Activated CD4-positive, alpha-beta T cell treated with anti-CD3 and anti-CD28 coated beads, Interleukin-2, Interleukin-6, amounts not matched to agents 100 ng/mL and 50 ng/mL, durations not matched to agents 16 hours and 8 hours (primary cell): ENCODE results near the gene NHLRC2.

Source experiments
- DNase-seq: peaks from one replicate; pipeline ENCODE4 v3.0.0-alpha.2; 2020

Gene NHLRC2

DNA sequence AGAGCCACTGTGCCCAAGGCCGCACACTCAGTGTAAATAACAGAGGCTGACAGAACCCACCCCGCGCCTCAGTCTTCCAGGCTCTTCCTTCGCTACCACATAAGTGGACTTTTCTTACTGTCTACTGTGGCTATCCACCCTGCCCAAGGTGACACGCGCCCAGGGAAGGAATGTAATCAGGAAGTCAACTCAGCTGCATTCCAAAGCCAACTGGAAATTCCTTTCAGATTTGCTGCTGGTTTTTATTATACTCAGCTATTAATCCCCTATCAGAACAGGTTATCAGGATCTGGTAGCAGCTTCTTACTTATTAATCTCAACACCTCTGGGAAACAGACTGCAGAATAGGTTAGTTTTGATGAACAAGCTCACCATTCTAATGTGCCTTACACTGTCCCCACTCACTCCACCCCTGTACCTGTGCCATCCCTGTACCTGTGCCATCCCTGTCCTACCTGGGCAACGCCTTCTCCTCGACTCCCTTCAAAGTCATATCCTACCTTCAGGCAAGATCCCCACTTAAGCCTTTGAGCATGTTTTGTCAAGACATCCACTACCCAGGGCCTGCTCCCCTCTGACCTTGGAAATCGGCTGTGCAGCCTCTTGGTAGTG, 90.7 kb downstream of the NHLRC2 start:
- DNase-seq, result no peak

GRCh38 chr10:113945687-113946085, 91.2 kb downstream of the NHLRC2 start:
- no peak for DNase-seq

GRCh38 chr10:113947184-113948041, 93.0 kb downstream of the NHLRC2 start:
- peak; percentile 9 for DNase-seq

DNA sequence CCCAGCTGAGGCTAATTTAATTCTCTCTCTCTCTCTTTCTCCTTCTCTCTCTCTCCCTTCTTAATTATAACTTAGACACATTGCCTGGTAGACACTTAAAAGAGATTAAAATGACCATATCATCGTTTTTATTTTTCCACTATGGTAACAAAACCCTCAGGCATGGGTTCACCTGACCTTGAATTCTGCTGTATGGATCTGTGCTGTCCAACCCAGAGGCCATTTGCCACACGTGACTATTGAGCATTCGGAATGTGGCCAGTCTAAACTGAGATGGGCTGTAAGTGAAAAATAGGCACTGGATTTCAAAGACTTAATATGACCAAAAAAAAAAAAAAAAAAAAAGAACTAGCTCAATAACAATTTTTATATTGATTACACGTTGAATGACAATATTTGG, 93.6 kb downstream of the NHLRC2 start:
- no peak for DNase-seq

DNA sequence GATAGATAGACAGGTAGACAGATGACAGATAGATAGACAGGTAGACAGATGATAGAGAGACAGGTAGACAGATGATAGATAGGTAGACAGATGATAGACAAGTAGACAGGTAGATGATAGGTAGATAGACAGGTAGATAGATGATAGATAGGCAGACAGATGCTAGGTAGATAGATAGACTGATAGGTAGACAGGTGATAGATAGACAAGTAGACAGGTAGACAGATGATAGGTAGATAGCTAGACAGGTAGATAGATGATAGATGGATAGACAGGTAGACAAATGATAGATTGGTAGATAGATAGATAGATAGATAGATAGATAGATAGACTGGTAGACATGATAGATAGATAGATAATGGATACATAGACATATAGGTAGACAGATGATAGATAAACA, 95.8 kb downstream of the NHLRC2 start:
- no peak for DNase-seq

DNA sequence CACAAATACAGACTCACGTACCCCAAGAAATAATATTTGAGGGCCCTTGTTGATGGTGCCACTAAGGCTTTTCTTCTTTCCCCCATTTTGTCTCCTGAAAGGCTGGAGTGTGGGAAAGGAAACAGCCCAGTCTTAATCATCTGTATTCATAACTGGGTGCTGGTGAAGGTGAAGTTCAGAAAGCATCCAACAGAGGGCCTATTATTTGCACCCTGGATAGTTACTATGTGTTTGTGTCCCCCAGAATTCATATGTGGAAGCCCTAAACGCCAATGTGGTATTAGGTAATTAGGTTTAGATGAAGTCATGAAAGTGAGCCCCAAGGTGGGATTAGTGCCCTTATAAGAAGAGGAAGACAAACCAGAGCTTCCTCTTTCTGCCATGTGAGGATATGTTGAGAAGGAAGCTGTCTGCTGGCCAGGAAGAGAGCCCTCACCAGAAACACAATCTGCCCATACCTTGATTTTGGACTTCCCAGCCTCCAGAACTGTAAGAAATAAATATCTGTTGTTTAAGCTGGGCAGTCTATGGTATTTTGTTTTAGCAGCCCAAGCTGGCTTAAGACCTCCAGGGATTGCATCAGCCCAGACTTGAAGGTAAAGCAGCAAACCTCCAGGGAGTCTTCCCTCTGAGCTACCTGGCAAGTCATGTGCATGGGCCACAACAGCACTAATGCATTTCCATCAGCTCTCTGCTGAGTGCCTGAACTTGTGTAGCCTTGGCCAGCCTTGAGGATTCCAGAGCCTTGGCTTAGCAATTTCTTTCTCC, 99.2 kb downstream of the NHLRC2 start:
- peak; percentile 12 for DNase-seq

DNA sequence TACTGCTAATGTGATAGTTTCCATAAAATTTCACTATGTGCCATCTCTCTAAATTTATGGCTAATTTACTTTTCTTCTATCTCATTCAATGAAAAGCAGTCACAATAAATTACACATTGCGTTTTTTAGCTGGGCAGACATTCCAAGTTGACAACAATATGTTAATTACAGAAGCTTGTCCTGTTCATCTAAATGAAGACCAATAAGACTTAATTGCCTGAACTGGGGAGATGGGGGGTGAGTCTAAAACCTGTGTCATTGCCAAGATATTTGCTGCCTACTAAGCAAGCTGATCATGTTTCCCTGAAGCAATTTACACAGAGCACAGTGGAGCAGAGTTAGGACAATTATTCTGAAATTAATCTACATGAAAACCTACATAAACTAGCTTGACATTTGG, 99.9 kb downstream of the NHLRC2 start:
- DNase-seq, result no peak

- no peak for DNase-seq
These were observed 102.6 kb downstream of the NHLRC2 start for GRCh38 chr10:113957013-113957412.

DNA sequence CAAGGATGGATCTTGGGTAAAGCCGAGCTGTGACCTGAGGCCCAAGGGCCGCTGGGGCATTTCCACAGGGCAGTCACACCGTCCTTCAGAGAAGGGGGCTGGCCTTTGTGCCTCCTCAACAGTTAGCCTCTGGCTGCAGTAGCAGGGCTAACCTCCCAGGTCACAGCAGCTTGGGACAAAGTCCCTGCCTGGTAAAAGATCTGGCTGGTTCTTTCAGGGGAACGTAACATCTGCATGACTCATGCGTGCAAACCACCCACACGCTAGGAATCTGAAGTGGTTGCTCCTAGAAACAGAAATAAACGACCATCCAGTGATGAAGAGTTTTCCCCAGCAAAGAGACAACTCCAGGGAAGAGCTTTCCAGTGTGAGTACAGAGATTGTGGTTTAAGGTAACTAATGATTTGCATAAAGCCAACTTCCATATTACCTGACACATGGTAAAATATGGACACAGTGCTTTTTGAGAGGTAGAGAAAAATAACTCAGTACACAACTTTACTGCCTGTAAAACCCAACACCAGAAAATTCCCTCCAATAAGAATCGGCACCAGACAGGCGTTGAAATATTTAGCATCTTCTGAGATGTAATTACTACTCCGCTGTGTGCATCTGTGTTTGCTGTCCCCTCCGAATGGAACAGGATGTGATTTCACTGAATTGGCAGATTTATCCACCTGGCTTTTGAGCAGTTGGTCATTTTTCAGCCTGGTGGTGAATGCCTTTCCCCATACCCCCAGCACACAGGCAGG, 104.3 kb downstream of the NHLRC2 start:
- peak; percentile 39 for DNase-seq

DNA sequence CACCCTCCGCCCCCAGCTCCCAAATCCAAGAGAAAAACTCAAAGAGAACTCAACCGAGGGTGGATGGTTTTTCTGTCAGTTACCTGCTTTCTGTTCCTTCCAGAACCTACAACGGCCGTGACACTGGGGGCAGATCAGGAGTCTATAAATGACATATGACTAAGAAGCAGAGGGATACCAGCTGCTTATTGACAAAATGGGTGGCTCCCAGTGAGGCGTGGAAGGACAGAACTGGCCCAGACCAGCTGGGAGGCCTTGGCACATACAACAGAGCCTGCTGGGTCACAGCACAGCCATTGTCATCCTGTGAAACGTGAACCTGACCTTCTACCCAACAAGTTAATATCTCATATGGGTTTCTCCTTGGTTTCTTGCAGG, 104.9 kb downstream of the NHLRC2 start:
- DNase-seq, result no peak

- peak; percentile 71 for DNase-seq
These were observed 106.2 kb downstream of the NHLRC2 start for GRCh38 chr10:113960617-113961181.

DNA sequence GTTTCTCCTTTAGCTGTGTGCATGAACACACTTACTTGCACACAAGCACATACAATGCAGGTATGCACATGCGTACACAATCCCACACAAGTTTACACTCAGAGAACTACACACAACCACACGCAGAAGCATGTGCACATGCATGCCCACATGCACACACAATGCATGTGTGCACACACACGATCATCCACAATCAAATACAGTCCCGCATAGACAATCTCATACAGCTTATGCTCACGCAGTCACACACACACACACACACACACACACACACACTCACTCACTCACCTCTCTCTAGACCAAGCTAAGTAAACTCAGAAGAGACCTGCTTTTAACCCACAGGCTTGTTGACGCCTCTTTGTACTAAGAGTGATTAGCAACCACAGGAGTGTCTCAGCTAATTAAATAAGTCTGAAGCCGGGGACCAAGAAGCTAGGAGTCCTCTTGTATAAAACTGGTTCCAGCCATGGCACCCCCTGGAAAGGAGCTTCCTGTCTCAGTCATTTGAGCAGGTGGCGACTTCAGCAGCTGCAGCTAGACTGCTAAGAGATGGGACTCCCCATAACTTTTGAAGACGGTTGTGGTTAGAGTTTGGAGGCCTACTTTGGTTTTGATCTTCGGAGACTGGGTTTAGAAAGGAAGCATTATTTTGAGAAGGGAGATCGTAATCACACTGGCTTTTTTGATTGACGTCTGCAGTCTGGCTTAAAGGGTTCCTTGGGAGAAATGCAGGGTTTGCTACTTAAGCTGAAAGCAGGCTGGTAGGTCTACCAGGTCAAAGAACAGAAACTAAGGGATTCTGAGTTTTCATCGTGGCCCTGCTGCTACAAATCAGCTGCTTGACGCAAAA, 106.9 kb downstream of the NHLRC2 start:
- peak; percentile 84 for DNase-seq

DNA sequence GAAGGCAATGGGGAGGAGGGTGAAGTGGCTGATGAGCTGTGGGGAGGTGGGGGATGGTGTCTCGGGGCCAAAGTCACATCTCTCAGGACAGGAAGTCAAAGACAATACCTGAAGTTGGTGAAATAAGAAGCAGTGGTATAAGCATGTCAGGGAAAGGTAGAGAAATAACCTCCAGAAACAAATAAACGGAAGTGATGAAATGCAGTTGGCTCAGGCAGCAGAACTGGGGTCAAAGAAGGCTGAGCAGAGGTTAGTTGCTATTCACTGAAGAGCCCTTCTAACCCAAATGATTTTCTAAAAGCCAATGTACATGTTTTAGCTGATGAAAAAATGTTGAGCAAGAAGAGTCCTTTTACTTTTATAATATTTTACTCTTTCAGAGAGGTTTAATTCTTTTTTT, 110.6 kb downstream of the NHLRC2 start:
- no peak for DNase-seq

- DNase-seq, result no peak
These were observed 111.2 kb downstream of the NHLRC2 start for GRCh38 chr10:113965683-113966082.
